HG03432 (cell line): Measurements from ENCODE around the gene TEX48.

Source experiments
- ATAC-seq: cut with Tn5 transposase; IDR thresholded peaks from one replicate; pipeline ENCODE4 v1.9.1; 2021; ENCODE audit warnings: mild to moderate bottlenecking, moderate library complexity; ENCODE audit not compliant: unreplicated experiment

TEX48 gene

GRCh38 chr9:114626415-114627020, 55.5 kb downstream of the TEX48 start:
- no peak for ATAC-seq

DNA sequence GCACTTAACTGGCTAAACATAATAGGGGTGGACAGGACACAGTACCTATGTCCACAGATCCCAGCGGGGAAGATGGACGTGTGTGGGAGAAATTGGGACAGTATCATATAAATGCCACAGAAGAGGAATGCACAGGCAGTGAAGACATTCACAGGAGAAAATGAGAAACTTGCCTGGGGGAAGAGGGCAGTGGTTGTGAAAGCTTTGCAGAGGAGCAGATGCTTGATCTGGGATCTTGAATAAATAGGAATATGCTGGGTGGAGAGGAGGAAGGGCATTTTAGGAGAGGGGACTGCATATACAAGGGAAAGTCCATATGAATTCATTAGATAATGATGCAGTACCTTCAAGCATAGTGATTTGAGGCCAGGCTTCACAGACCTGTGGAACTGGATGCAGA, 57.3 kb downstream of the TEX48 start:
- ATAC-seq, result no peak

DNA sequence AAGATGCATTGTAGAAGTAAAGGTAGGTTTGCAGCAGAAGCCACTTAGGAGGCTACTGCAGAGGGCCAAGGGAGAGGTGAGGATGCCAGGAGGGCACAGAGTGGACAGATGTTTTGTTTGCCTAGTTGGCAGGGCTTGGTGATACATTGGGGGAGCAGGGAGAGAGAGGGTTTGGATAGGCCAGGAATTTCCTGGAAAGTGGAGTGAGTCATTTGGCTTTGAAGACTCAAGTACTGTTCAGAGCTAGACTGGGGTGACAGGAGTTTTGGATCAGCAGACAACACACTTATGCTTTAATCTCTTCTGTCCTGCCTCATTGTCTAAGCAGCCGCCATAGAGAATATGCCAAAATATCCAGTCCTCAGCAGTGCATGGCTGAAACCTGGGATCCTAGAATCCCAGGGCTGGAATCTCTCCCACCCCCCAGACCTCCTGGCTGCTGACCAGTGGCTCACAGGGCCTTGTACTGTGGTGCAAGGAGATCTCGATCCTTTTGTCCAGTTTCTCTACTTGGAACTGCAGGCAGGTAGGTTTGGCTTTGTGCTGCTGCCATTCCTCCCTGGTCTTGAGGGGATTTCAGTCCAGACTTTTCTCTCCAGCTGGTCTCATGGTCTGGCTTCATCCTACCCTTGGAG, 59.9 kb downstream of the TEX48 start:
- ATAC-seq, result no peak

GRCh38 chr9:114621561-114621960, 60.4 kb downstream of the TEX48 start:
- ATAC-seq, result no peak

DNA sequence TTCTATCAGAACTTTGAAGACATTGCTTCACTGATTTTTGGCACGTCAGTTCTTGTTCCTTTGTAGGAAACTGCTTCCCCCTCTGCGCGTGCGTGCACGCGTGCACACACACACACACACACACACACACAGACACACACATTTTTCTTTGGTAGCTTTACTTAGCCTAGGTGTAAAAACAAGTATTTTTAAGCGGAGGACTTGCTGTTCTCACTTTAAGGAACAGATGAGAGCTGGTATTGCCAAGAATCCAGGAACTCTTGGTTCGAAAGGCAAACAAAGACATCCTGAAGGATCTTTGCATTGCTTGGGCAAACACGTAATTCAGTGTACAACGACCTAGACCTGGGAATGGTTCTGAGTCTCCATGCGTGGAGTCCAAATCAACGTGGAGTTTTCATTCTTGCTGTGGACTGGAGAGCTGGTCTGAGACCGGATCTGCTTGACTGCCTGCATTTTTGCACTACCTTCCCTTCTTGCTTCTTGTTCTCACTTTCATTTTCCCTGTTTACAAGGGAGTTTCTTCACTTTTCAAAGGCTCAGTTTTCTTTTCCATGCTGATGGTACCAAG, 62.7 kb downstream of the TEX48 start:
- ATAC-seq, result peak; percentile 46

- peak; percentile 83 for ATAC-seq
Observed at GRCh38 chr9:114616684-114617520, 65.1 kb downstream of the TEX48 start.
